Measurements from ENCODE around the gene EPB41L5.

- TF ChIP-seq CTCF (IDR thresholded peaks at IDR 0.05) (no peak), POLR2A (IDR thresholded peaks at IDR 0.05) (no peak), POLR2AphosphoS5 (IDR thresholded peaks at IDR 0.05) (no peak)
These were observed 209.5 kb downstream of the EPB41L5 start for GRCh38 chr2:120222186-120223033.

Data from breast epithelium (tissue), 3 donors.